GM15510 (cell line): ENCODE results near the gene AP5M1.

Experiments
- POLR2A ChIP-seq: IDR thresholded peaks from 3 replicates; pipeline ENCODE4 v1.6.1; 2011; ENCODE audit warnings: borderline replicate concordance; ENCODE audit not compliant: insufficient read length; ENCODE audit errors: extremely low read depth

AP5M1 gene

GRCh38 chr14:57345106-57345505 lies 76.3 kb downstream of the AP5M1 start:
- no peak for TF ChIP-seq POLR2A

- TF ChIP-seq POLR2A, result no peak
Observed at GRCh38 chr14:57346741-57347140, 78.0 kb downstream of the AP5M1 start.
